K562 (cell line): Measurements from ENCODE around the gene RAB5B. TPM values are rescaled to one million over a fixed set of nuclear protein-coding genes. Genes with fewer than 3 reads are reported as not detected.
A peak's percentile ranks its signal among the peaks of the same experiment; 100 is the strongest.

Experiments used
- ATAC-seq: fragments of 200-7000 bp; cut with Tn5 transposase; 3 replicates; pipeline ENCODE4 v1.9.1; 2020; ENCODE audit warnings: moderate library complexity
- BruUV-seq: library from RNA; stranded (reverse); fragments of 400-500 nt; replicated peaks from 2 replicates; lab custom pipeline; 2021; lab: Mats Ljungman, UMichigan
- CTCF ChIA-PET: fragments of 300-600 bp; formaldehyde crosslinking; extraction: SDS; loops from one replicate; lab custom pipeline; 2021; ENCODE audit warnings: low intra/inter-chr PET ratio; lab: Yijun Ruan, JAX
- POLR2A ChIA-PET: fragments of 300-600, 350-650 bp; sonication (Branson Sonifier 250); formaldehyde crosslinking; extraction: SDS; loops from one replicate; lab custom pipeline; 2021; ENCODE audit warnings: antibody characterized with exemption, inconsistent platforms; lab: Yijun Ruan, JAX
- DNase-seq, 4 experiments: peaks; one replicate each; pipeline versions ENCODE4 v3.0.0 to v3.0.0-alpha.2; 2011 to 2018; ENCODE audit warnings: low spot score in 3 of 4, mixed read lengths in 3 of 4; ENCODE audit errors: extremely low read depth in 1 of 4
- FAIRE-seq: peaks from 2 replicates; lab custom pipeline; 2011; peaks lifted over from hg19 to GRCh38; lab: Jason Lieb, UNC
- H2AFZ ChIP-seq: 2 replicates; pipeline ENCODE4 v1.6.0; 2011; ENCODE audit warnings: low read depth, low read length, control low read depth, inconsistent platforms
- H3K27ac ChIP-seq: fragments of 200-600 bp; 3 replicates; pipeline ENCODE4 v1.8.0; 2011; ENCODE audit warnings: low read depth, mild to moderate bottlenecking, control low read depth, inconsistent platforms, low read length, moderate library complexity, mixed read lengths; ENCODE audit errors: extremely low read depth
- H3K27me3 ChIP-seq, 2 experiments: fragments of 300-600 bp in 1 of 2; 2 replicates in 1 of 2; 3 replicates in 1 of 2; pipeline versions ENCODE4 v1.6.0 to v1.8.0; 2011; ENCODE audit warnings: inconsistent platforms in 2 of 2, low read length in 2 of 2, mild to moderate bottlenecking in 1 of 2, mixed read lengths in 1 of 2, moderate library complexity in 1 of 2; ENCODE audit not compliant: control insufficient read depth in 2 of 2, insufficient read depth in 2 of 2
- H3K36me3 ChIP-seq: fragments of 300-600 bp; 3 replicates; pipeline ENCODE4 v1.8.0; 2011; ENCODE audit warnings: mild to moderate bottlenecking, low read length, inconsistent platforms; ENCODE audit not compliant: control insufficient read depth, insufficient read depth
- H3K4me1 ChIP-seq, 2 experiments: fragments of 200-600 bp in 1 of 2; replicated peaks in 1 of 2; 2 replicates in 1 of 2; 3 replicates in 1 of 2; pipeline versions ENCODE4 v1.5.1 to v1.8.0; 2011; ENCODE audit warnings: inconsistent platforms in 2 of 2, low read length in 2 of 2, mild to moderate bottlenecking in 1 of 2, mixed read lengths in 1 of 2, moderate library complexity in 1 of 2; ENCODE audit not compliant: control insufficient read depth in 2 of 2, insufficient read depth in 2 of 2
- H3K4me2 ChIP-seq: 2 replicates; pipeline ENCODE4 v1.6.1; 2011; ENCODE audit warnings: low read length, control low read depth, inconsistent platforms, mixed read lengths; ENCODE audit not compliant: insufficient read depth
- H3K4me3 ChIP-seq: fragments of 200-600 bp; sonication (generic), shearing (Covaris generic); 2 replicates; pipeline ENCODE4 v1.5.1; 2016; ENCODE audit warnings: control low read depth, inconsistent platforms
- H3K79me2 ChIP-seq: fragments of 200-600 bp; 3 replicates; pipeline ENCODE4 v1.8.0; 2011; ENCODE audit warnings: low read length, inconsistent platforms; ENCODE audit not compliant: control insufficient read depth, insufficient read depth
- H3K9ac ChIP-seq, 2 experiments: 2 replicates each; pipeline versions ENCODE4 v1.6.0 to v1.6.1; 2011; ENCODE audit warnings: low read depth in 2 of 2, low read length in 2 of 2, control low read depth in 1 of 2, inconsistent platforms in 1 of 2, mild to moderate bottlenecking in 1 of 2, mixed read lengths in 1 of 2; ENCODE audit not compliant: insufficient read depth in 1 of 2
- H3K9me1 ChIP-seq: one replicate; pipeline ENCODE4 v1.6.0; 2011; ENCODE audit warnings: inconsistent platforms, mild to moderate bottlenecking, low read length, moderate library complexity; ENCODE audit not compliant: control insufficient read depth, insufficient read depth
- H3K9me3 ChIP-seq: replicated peaks from 2 replicates; pipeline ENCODE4 v1.5.1; 2011; ENCODE audit warnings: low read depth, low read length, inconsistent platforms; ENCODE audit not compliant: control insufficient read depth, insufficient read depth
- H4K20me1 ChIP-seq: replicated peaks from 2 replicates; pipeline ENCODE4 v1.6.1; 2011; ENCODE audit warnings: low read length, inconsistent platforms, mixed read lengths; ENCODE audit not compliant: control insufficient read depth, insufficient read depth
- BACH1 ChIP-seq: fragments of 200-800 bp; sonication (Bioruptor generic); IDR thresholded peaks from 2 replicates; pipeline ENCODE4 v1.6.1; 2016; ENCODE audit warnings: missing genetic modification characterization, missing compliant biosample characterization
- FIP1L1 ChIP-seq: fragments of 200-400 bp; formaldehyde crosslinking; IDR thresholded peaks from 2 replicates; pipeline ENCODE4 v1.6.1; 2018; ENCODE audit warnings: mild to moderate bottlenecking, low read depth, low read length; ENCODE audit not compliant: poor library complexity, severe bottlenecking
- FOXO4 ChIP-seq: fragments of 450-650 bp; formaldehyde crosslinking; IDR thresholded peaks from 2 replicates; pipeline ENCODE4 v1.4.0; 2020; ENCODE audit warnings: mild to moderate bottlenecking, moderate library complexity
- HLTF ChIP-seq: fragments of 450-650 bp; IDR thresholded peaks from 2 replicates; pipeline ENCODE4 v1.6.1; 2016
- NFRKB ChIP-seq: fragments of 450-650 bp; IDR thresholded peaks from 2 replicates; pipeline ENCODE4 v1.6.1; 2016; ENCODE audit warnings: low read depth
- TAL1 ChIP-seq: fragments of 450-650 bp; IDR thresholded peaks from 2 replicates; pipeline ENCODE4 v1.6.1; 2016; ENCODE audit warnings: mild to moderate bottlenecking
- TCF3 ChIP-seq: sonication (generic); formaldehyde crosslinking; IDR thresholded peaks from 2 replicates; pipeline ENCODE4 v1.4.0; 2020; ENCODE audit warnings: mild to moderate bottlenecking, missing genetic modification reagents
- THRAP3 ChIP-seq: fragments of 450-650 bp; IDR thresholded peaks from 2 replicates; pipeline ENCODE4 v1.6.1; 2016; ENCODE audit warnings: mild to moderate bottlenecking, inconsistent platforms, borderline replicate concordance
- ZNF639 ChIP-seq, 2 experiments: fragments of 200-800 bp in 1 of 2; sonication (Bioruptor generic) in 1 of 2; sonication (generic) in 1 of 2; formaldehyde crosslinking in 1 of 2; IDR thresholded peaks in 1 of 2; conservative IDR thresholded peaks in 1 of 2; 2 replicates each; pipeline versions ENCODE4 v1.5.0 to v1.6.1; 2016 to 2020; ENCODE audit warnings: missing compliant biosample characterization in 1 of 2, missing genetic modification characterization in 1 of 2, missing genetic modification reagents in 1 of 2
- WGBS: fragments of 100-300 bp; shearing (Covaris generic); methylation state at CpG from one replicate; pipeline ENCODE4 v1.1.6; 2016; ENCODE audit warnings: low coverage, mixed read lengths; ENCODE audit not compliant: insufficient coverage; ENCODE audit errors: missing lambda C conversion rate; 5-methylcytosine and 5-hydroxymethylcytosine counted together
- in situ Hi-C: fragments of 300-500 bp; cut with MboI; formaldehyde crosslinking; loops from 4 replicates; pipeline ENCODE4 v1.15.0; 2018; ENCODE audit warnings: inconsistent platforms, mixed read lengths
- intact Hi-C: fragments of 100-400 bp; cut with micrococcal nuclease; formaldehyde crosslinking; loops from 2 replicates; pipeline ENCODE4 v1.14.2; 2022
- polyA plus RNA-seq, 8 experiments: library from polyadenylated mRNA; depleted of rRNA in 4 of 8; stranded (reverse) in 5 of 8; unstranded in 3 of 8; fragments of >200 nt; fragmentation: Nextera tagmentation in 2 of 8; fragmentation: Illumina TruSeq in 1 of 8; extraction: Ambion mirVana in 2 of 8; extraction: Trizol in 1 of 8; gene quantifications; 2 replicates each; pipeline versions ENCODE4 v1.2.1 to v1.2.3, GENCODE V29; 2011 to 2014; ENCODE audit warnings: inconsistent platforms in 1 of 8, missing spikeins in 1 of 8
- total RNA-seq, 7 experiments: library from RNA; depleted of rRNA in 6 of 7; stranded (reverse); fragments of >200 nt in 6 of 7; fragmentation: Illumina TruSeq in 2 of 7; extraction: Trizol in 2 of 7; gene quantifications; 2 replicates each; pipeline versions ENCODE4 v1.2.1 to v1.2.3, GENCODE V29; 2011 to 2021; ENCODE audit warnings: low replicate concordance in 1 of 7
- TF ChIP-seq, protein P1 (sequence below): sonication (generic); formaldehyde crosslinking; IDR thresholded peaks from 2 replicates; pipeline ENCODE4 v1.8.1; 2023; ENCODE audit warnings: mild to moderate bottlenecking, missing genetic modification reagents
- TF ChIP-seq, protein P2 (sequence below), 2 experiments: IDR thresholded peaks in 1 of 2; conservative IDR thresholded peaks in 1 of 2; 2 replicates each; pipeline ENCODE4 v1.6.1; 2016; ENCODE audit warnings: low read depth in 2 of 2, mild to moderate bottlenecking in 1 of 2, missing compliant biosample characterization in 1 of 2, missing genetic modification characterization in 1 of 2, moderate library complexity in 1 of 2

The RAB5B gene
- total and polyA plus RNA-seq, 9 of the 15 experiments (the other 6 are each of a cell fraction or from before 2014, with no cell fraction given), result 6.8 to 73.8 (median 25.2) TPM

DNA sequence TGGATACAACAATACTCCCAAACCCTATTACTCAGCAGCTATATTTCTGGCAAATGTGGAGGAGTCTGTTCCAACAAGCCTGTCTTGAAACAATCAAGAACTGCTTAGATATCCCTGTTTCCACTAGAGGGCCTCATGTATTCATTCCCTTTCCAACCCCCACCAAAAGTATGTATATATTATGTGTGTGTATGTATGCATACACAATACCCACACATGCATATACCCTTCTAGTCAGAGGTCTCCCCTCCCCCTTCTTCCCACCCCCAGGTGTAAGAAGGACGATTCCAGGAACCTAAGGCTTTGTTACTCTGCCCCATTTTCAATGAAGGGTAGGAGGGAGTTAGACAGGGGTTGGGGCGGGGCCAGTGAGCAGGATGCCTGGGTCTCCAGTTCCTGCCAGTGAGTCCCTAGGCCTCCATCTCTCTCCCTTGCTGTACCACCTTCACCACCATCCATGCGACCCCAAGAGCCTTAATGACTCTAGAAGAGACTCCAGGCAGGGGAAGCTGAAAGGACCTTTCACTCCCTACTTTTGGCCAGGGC, 43.0 kb upstream of the RAB5B start, which contains the start of gene DGKA (continued):
- TF ChIP-seq ZNF639 (CRISPR knock-in tag; conservative IDR thresholded peaks at IDR 0.05 in 1 of 2, IDR thresholded peaks at IDR 0.05 in 1 of 2) (peak in 1 of 2 experiments; percentile 12; a peak in 1 of 4 replicates), FIP1L1 (no peak)

- H3K9ac ChIP-seq, result peak overlapping the region; percentile 53 to 93
- in situ Hi-C loops, result no loop called here
- peak overlapping the region; percentile 87 for H3K4me2 ChIP-seq
- peaks cover 26% of the 10 kb centered on the region for H3K79me2 ChIP-seq
- POLR2A ChIA-PET, result interaction anchor here (1.1 to 2.1 kb wide), 3 partner anchors 8 to 143 kb away, joined by 3 to 18 read pairs (median 4); partner anchors contain the start of gene DNAJC14
- H4K20me1 ChIP-seq, result no peaks in the 10 kb centered on the region
- peak overlapping the region; percentile 44 for H3K27ac ChIP-seq
- no peak for ATAC-seq
- H3K36me3 ChIP-seq, result no peaks in the 10 kb centered on the region
- H3K9me3 ChIP-seq, result no peaks in the 10 kb centered on the region
- peak overlapping the region; percentile 38 for H3K4me3 ChIP-seq
- DNase-seq, result peak in 1 of 4 experiments; percentile 32
- WGBS, result 12% methylated on average over 10 of the region's 10 CpGs
- intact Hi-C loops, result no loop called here
- BruUV-seq, result no TSS peak
- no peaks in the 10 kb centered on the region for H3K9me1 ChIP-seq
- H3K27me3 ChIP-seq, result no peaks in the 10 kb centered on the region
- CTCF ChIA-PET, result no interaction called here
- FAIRE-seq, result no peak
- H2AFZ ChIP-seq, result peak overlapping the region; percentile 88
- H3K4me1 ChIP-seq, result peaks cover 29% of the 10 kb centered on the region in 2 experiments; a peak in 4 of 5 replicates
- TF ChIP-seq, protein P1, sequence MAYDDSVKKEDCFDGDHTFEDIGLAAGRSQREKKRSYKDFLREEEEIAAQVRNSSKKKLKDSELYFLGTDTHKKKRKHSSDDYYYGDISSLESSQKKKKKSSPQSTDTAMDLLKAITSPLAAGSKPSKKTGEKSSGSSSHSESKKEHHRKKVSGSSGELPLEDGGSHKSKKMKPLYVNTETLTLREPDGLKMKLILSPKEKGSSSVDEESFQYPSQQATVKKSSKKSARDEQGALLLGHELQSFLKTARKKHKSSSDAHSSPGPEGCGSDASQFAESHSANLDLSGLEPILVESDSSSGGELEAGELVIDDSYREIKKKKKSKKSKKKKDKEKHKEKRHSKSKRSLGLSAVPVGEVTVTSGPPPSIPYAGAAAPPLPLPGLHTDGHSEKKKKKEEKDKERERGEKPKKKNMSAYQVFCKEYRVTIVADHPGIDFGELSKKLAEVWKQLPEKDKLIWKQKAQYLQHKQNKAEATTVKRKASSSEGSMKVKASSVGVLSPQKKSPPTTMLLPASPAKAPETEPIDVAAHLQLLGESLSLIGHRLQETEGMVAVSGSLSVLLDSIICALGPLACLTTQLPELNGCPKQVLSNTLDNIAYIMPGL (CRISPR knock-in tag), result no peak
- TF ChIP-seq HLTF, result 0 out of 2 replicates have a peak, but pooled peaks have one; percentile 47
- no peak for TF ChIP-seq THRAP3
- 0 out of 2 replicates have a peak, but pooled peaks have one; percentile 14 for TF ChIP-seq TCF3 (CRISPR knock-in tag)
- no peak for TF ChIP-seq FOXO4 (CRISPR knock-in tag)
- TF ChIP-seq NFRKB, result 0 out of 2 replicates have a peak, but pooled peaks have one; percentile 14
- peak; percentile 27; the same call in 1 of the 2 replicates for TF ChIP-seq TAL1
- TF ChIP-seq, protein P2, sequence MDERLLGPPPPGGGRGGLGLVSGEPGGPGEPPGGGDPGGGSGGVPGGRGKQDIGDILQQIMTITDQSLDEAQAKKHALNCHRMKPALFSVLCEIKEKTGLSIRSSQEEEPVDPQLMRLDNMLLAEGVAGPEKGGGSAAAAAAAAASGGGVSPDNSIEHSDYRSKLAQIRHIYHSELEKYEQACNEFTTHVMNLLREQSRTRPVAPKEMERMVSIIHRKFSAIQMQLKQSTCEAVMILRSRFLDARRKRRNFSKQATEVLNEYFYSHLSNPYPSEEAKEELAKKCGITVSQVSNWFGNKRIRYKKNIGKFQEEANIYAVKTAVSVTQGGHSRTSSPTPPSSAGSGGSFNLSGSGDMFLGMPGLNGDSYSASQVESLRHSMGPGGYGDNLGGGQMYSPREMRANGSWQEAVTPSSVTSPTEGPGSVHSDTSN (CRISPR knock-in tag; IDR thresholded peaks at IDR 0.05; ENCODE audit: low read depth), result no peak
- TF ChIP-seq, protein P2 (tag; conservative IDR thresholded peaks at IDR 0.05; ENCODE audit: low read depth), result no peak
- TF ChIP-seq BACH1 (tag), result no peak
Measured at GRCh38 chr12:55931317-55931779, 42.5 kb upstream of the RAB5B start.
